SH-SY5Y (cell line): Measurements from ENCODE around the gene STMND1.

Experiments
- GATA2 ChIP-seq: IDR thresholded peaks from 2 replicates; pipeline ENCODE4 v1.6.1; 2011; ENCODE audit warnings: mild to moderate bottlenecking, low read depth, low read length
- GATA3 ChIP-seq: IDR thresholded peaks from 2 replicates; pipeline ENCODE4 v1.6.1; 2011; ENCODE audit warnings: low read depth, mild to moderate bottlenecking, low read length, moderate library complexity

DNA sequence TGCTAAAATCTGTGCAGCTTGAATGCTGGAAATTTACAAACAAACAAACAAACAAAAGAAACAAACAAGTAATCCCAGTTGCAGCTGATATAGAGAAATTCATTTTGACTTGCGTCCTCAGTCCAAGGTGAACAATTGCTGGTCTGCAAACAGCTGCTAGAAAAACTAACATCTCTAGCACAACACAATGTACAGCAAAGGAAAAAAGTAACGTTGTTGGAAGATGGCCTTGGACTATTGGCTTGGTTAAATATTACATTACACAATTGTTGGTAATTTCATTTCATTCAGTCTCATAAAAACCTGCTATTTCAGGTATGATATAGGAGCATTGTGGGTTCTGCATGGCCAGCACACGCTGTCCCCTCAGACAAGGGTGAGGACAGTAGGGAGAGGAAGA lies 50.0 kb downstream of the STMND1 start:
- TF ChIP-seq GATA2 (no peak), GATA3 (no peak)
